RPMI7951 (cell line): ENCODE results near the gene KLHL6. TPM values are rescaled to one million over a fixed set of nuclear protein-coding genes. Genes with fewer than 3 reads are reported as not detected.
"Not testable (repeated sequence)": the region's sequence is repeated elsewhere in the genome, so short reads cannot be mapped to it uniquely, and the experiment has no call there.

Source experiments
- DNase-seq: peaks from one replicate; pipeline ENCODE4 v3.0.0-alpha.2; 2012; ENCODE audit warnings: low read depth
- total RNA-seq: library from RNA; depleted of rRNA; stranded (reverse); fragments of >200 nt; shearing (Covaris generic); gene quantifications from 2 replicates; pipeline ENCODE4 v1.2.3, GENCODE V29; 2014

KLHL6 gene
- total RNA-seq, 1 experiment from 2014 or later = not detected

DNA sequence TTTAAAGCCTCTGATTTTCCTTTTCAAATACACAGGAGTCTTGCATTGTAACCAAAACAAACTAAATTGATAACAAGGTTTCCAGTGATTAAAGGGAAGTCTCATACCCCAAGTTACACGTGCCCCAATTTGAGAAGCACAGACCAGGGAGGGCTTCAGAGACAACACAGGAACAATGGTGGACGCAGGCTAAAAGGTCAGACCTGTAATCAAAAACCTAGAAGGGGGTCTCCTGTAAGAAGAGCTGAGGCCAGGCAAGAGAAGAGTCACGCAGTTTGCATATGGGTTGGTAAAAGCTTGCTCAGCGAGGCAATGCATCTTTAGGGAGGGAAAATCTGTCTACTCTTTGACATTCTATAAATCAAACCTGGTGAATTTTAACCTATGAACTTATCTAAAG, 68.5 kb downstream of the KLHL6 start:
- DNase-seq = no peak

DNA sequence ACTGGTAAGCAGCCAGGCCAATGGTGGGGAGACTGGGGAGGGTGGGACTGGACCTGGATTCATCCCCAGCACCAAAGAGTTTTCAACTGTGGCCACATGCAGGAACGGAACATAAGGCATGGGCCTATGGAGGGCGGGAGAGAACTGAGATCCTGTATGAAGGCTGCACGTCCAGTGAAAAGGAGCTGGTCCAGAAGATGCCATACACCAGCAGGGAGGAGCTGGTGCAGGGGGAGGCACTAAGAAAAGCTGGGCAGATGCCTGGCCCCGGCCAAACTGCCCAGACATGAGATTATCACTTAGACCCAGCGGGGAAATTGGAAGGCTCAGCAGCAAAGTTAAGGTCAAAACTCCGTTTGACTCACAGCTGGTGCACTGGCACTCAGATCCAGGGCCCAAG, 69.0 kb downstream of the KLHL6 start:
- DNase-seq = no peak

DNA sequence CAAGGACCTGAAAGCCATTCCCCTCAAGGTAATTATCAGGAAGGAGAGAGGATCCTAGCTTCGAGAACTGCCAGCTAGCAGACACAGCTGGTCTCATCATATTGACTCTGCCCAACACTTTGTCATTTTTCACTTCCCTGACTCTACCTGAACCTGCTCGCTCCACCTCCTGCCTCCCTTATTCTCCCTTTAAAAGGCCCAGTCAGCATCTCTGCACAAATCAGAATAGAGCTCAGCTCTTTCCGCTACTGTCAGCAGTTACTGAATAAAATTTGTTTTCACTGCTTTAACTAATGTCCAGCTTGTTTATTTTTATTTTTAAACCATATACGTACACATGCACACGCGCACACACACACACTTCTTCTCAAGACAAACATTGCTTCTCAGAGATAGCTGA, 69.9 kb downstream of the KLHL6 start:
- DNase-seq = no peak

DNA sequence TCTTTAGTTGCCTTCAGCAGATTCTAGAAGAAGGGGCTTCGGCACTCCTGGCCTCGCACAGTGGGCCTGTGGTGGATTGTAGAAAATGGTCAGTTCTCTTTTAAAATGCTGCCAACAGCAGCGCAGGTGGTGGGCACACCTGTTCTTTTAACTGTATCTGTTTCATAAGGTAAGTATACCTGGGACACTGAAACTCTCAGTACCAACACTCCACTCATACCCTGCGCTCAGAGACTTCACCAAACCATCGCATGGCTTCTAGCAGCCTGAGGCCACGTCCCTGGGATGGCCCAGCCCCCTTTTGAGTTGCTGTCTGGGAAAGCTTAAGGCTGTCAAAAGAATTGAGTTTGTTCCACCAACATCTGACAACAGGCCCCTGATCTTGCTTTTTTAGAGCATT, 70.4 kb downstream of the KLHL6 start:
- no peak for DNase-seq

DNA sequence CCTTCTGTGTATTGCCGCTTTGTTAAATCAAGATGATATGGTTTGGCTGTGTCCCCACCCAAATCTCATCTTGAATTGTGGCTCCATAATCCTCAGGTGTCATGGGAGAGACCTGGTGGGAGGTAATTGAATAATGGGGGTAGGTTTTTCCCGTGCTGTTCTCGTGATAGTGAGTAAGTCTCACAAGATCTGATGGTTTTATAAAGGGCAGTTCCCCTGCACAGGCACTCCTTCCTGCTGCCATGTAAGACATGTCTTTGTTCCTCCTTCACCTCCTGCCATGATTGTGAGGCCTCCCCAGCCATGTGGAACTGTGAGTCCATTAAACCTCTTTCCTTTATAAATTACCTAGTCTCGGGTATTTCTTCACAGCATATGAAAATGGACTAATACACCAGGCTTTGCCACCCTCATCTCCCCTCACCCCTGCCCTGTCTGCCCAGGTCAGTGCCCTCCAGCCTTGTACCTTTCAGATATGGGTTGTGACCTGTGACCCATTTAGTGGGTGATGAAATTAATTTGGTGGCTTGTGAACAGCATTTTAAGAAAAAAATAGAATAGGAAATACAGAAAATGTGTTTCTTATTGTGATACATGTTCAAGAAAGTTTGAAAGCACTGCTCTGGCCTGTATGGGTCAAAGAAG, 71.0 kb downstream of the KLHL6 start:
- no peak for DNase-seq

DNA sequence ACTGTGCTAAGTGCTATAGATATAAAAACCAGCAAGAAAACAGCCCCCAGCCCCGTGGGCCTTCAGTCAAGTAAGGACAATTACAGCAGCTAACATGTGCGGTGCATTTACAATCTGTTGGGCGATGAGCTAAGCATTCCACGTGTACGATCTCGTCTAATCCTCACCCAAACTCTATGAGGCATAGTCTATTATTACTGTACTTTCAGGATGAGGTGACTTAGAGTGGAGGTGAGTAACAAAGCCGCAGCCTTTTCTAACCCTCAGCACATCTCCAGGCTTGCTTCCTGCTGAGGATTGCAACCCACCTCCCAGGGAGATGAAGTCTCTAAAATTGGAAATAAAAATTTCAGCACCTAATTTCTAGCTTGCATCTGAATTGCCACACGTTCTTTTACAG, 73.9 kb downstream of the KLHL6 start:
- no peak for DNase-seq

DNA sequence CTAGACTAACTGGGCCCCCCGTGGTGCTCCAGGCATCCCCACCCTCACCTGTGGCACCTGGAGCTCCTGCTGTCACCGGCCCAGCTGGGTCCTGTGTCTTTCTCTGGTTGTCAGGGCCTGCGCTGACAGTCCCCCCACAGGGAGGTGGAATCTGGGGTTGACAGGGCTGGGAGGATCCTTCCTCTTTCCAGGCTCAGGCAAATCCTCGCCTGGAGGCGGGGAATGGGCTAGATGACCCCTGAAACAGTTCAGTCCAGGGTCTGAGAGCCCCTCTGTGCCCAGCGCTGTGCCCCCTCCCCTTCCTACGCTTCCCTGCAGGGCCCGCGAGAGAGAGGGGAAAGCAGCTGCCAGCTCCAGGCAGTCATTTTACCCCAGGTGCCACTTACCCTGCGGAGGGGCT, 77.0 kb downstream of the KLHL6 start:
- DNase-seq = no peak

DNA sequence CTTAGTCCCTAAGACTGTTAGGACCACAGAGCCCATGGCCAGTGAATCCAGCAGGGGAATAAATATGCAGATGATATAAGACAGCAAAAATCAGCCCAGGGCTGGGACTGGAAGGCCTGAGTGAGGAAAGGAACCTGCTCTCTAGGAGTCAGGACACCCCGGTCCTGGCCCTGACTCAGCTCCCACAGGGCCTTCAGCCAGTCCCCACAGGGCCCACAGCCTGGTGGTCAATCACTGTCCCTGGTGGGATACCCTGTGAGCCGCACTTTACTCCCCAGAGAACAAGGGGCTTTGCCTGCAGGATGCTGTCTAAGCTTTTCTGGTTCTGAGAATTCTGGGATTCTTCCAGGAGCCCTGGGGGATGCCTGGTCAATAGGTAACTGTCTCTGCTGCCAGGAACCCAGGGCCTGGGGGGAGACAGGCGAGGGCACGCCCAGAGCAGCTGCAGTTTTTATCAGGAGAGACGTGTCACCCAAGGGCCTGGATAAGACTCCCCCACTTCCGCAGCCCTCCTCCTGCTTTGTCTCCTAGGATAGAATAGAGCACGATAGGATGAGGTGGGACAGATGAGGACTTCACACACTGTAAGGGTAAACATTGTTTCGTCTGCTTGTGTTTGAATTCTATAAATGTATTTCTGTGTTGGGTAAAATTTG, 77.6 kb downstream of the KLHL6 start:
- no peak for DNase-seq

DNA sequence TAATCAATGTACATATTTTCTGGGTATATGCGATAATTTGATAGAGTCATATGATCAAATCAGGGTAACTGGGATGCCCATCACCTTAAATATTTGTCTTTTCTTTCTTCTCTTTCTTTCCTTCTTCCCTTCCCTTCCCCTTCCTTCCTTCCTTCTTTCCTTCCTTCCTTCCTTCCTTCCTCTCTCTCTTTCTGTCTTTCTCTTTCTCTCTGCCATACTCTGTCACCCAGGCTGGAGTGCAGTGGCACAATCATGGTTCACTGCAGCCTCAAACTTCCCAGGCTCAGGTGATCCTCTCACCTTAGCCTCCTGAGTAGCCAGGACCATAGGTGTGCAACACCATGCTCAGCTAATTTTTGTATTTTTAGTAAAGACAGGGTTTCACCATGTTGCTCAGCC, 79.7 kb downstream of the KLHL6 start:
- DNase-seq = not testable (repeated sequence)

DNA sequence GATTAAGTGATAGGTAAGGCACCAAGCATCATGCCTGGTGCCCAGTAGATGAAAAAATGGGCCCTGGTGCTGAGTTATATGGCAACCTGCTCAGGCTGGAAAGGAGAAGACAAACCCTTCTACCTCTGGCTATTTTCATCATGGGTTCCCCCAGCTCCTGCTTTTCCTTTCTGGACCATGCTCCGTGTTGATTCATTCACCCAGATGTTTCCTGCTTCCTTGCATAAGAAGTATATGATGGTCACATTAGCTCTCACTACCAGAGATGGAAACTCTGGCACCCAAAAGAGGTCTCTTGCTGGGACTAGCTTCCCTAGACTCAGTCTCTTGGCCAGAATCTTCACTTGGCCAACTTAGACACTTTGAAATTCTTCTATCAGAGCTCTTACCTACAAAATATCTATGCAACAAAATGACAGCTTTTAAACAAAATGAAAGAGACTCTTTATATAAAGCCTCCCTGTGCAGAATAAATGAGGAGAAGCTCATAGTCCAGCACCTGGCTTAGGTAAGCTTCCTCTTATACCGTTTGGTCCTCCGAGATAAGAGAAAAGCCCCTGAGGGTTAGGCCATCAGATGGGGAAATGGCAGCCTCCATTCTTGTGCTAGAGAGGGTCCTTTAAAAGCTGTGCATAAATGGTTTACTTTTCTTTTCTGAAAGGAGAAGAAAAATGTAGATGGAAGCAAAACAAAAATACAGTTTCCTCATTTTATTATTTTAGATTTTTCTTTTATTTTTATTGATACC, 80.3 kb downstream of the KLHL6 start:
- no peak for DNase-seq

DNA sequence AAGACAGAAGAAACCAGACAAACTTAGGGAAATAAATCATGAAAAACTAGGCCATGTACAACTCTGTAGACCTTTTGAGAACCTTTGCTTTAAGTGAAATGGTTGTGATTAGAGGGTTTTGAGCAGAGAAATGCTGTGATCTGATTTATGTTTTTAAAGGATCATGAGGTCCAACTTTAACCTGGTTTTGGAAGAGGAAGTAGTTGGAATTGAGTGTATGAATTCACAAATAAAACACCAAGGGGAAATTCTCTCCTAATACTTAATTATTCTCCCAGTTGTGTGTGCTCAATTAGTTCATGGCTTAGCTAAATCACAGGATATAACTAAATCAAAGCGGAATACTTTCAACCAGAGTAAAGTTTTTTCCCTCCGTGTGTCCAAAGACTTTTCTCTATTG, 81.5 kb downstream of the KLHL6 start:
- DNase-seq = no peak

DNA sequence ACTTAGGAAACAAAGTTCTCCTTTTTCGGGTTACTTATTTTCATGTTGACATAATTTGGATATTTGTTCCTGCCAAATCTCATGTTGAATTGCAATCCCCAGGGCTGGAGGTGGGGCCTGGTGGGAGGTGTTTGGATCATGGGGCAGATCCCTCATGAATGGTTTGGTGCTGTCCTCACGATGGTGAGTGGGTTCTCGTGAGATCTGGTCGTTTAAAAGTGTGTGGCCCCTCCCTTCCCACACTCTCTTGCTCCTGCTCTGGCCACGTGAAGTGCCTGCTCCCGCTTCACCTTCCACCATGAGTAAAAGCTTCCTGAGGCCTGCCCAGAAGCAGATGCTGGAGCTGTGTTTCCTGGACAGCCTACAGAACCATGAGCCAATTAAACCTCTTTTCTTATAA, 83.4 kb downstream of the KLHL6 start:
- DNase-seq = no peak

DNA sequence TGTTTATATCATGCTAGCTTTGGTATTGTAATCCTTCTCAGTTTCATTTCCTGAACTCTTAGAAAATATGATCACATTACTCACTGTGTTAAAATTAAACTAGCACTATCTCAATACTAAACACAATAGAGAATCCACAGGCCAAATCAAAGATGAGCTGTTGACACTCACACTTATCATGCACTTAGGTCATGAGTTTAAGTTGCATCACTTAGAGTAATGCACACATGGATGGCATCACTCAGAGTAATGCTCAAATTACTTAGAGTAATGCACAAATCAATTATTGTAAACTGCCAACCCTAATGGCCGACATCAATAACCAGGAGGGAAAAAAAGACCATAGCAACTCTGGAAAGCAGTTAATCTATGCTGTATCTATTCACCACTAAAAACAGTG, 87.1 kb downstream of the KLHL6 start:
- no peak for DNase-seq

DNA sequence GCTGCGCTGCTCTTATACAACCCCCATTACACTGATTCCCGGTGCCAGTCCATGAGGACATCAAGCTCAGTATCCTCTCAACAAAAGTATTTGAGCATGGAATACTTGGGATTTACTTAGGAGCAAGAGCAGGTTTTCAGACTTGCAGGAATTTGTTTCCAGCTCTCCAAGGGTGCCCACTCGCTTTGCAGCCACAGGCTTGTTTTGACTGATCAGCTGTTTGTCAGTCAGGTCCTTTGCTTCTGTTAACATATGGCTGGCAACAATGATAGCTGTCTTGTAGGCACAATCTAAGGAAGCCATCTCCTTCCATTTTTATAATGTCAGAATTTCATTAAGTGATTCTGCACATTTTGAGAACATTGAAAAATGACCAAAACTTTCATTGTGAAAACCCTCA, 88.9 kb downstream of the KLHL6 start:
- no peak for DNase-seq

DNA sequence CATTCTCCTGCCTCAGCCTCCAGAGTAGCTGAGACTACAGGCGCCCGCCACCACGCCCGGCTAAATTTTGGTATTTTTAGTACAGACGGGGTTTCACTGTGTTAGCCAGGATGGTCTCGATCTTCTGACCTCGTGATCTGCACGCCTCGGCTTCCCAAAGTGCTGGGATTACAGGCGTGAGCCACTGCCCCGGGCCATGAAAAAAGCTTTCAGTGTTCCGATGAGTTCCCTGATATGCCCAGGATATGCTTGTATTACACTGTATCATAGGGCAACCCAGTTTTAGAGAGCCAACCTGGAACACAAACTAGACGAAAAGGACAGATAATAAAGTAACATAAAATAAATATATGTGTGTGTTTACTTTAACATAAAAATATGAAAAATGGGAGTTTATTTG, 89.8 kb downstream of the KLHL6 start:
- not testable (repeated sequence) for DNase-seq

DNA sequence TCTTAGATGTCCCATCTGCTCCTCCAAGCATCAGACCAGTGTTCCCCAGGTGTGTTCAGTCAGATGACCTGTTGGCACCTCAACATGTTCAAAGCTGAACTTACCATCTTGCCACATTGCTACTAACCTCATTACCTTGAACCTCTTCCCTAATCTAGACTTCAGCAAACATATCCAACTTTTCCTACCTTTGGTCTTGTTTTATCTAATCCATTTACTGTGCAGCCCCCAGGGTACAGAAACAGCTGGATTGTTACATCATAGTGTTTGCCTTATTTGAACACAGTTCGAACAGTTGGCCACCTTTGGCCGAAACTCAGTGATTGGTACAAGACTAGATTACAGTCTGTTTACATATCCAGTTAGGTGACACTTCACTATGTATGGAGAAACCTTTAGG, 91.0 kb downstream of the KLHL6 start:
- DNase-seq = no peak

DNA sequence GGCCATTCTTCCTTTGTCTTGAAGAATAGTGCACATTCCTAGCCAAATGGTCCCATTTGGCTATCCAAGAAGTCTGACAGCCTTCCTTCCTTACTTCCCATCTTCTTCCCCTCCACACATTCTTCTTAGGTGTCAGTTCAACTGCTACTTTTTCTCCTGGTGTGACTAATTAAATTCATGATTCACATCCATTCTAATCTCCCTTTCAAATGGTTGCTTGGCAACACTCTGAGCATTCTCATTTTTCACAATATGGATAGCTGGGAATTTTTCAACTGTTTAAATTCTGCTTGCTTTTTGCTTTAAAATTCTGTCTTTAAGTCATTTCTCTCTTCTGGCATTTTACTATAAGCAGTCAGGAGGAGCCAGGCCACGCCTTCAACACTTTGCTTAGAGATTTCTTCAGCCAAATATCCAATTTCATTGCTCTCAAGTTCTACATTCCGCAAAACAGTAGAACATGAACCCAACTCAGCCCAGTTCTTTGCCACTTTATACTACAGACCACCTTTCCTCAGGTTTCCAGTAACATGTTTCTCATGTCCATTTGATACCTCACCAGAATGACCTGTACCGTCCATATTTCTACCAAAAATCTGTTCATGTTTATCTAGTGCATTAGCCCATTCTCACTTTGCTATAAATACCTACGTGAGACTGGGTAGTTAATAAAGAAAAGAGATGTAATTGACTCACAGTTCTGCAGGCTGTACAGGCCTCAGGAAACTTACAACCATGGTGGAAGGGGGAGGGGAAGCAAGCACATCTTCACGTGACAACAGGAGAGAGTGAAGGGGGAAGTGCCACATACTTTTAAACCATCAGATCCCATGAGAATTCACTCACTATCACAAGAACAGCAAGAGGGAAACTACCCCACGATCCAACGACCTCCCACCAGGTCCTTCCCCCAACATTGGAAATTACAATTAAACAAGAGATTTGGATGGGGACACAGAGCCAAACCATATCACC, 95.1 kb downstream of the KLHL6 start:
- peak; percentile 19 for DNase-seq

DNA sequence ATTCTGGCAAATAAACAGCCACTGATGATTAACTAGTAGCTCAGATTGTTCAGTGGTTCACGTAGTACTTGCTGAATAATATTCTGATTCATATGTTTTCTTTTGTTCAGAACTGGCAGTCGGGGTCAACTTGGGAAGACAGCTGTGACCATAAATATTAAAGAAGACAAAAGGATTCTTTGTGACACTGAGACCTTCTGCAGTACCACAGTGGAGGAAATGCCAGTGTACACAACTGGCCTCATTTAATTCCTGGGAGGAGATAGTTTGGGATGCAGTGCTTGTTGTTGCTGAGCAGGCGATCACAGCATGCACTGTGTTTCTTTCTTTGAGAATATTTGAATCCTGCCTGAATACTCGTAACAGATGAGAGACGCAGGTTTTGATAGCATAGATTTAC, 100.4 kb downstream of the KLHL6 start:
- peak; percentile 63 for DNase-seq

DNA sequence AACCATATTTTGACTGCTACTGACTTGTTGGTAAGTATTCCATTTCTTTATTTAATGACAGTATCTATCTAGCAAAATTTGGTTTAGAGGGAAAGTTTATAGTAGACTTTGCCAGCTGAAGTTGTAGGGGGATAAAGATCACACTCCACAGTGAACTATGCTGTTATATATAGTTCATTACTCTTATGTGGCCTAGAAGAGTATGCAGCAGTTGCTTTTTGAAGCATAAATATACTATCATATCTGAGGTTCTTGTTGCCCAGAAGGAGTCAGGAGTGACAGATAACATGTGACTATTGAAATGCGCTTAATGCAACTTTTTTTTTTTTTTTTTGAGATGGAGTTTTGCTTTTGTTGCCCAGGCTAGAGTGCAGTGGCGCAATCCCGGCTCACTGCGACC, 101.4 kb downstream of the KLHL6 start:
- DNase-seq = no peak

DNA sequence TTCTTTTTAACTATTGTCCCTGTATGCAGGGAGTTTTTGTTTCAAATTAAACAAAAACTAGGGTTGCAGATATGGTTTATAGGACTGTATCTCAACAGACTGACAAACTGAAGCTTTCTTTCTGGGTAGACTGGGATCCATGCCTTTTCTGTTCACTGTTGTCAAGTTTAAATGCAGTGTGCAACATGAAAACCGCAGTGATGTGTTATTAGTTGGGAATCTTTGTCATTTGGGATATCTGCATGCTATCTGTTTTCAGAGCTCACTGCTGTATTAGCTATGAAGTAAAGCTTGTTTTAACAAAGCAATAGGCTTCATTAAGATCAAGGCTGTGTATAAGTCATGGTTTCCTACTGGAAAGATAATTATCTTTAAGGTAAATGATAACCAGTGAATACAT, 105.7 kb downstream of the KLHL6 start:
- DNase-seq = peak; percentile 11

DNA sequence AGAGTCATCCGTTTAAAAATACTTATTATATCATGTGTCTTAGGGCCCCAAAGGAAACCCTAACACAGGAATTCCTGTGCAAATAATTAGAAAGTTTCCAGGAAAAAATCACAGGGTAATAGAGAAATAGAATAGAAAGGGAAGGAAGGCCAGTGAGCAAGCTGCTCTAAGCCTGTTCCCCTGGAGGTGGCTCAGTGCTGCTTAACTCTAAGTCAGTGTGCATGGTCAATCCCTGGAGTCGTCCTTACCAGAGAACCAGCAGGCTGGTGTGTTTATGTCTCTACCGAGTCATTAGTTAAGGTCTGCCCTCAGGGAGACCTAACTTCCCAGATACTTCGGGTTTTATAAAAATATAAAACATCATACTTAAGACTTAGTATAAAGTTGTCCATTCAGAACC, 106.1 kb downstream of the KLHL6 start:
- DNase-seq = peak; percentile 45
